Measurements from ENCODE around the gene RREB1.
A peak's percentile ranks its signal among the peaks of the same experiment; 100 is the strongest.

Gene RREB1

GRCh38 chr6:7127680-7128079, 19.9 kb downstream of the RREB1 start:
- DNase-seq: no peak

DNA sequence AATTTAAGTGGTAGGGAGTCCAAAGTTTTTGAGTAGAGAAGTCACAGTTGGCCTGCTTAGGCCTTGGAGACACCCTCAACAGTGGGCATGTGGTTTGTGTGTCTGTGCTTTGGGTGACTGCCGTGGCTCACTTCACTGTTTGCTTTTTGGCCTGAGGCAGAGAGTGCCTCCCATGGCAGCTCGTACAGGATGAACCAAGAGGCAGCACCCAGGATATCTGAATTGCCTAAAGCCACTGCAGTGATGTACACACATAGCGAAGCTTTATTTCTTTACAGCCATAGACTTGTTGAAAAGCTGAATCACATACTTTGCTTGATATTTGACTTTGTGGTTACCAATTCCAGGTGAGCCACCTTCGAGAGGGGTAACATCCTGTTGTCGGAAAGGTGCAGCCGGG, 21.6 kb downstream of the RREB1 start:
- no peak for DNase-seq

- DNase-seq: no peak
These were observed 22.2 kb downstream of the RREB1 start for GRCh38 chr6:7129784-7130569.

- DNase-seq: no peak
These were observed 23.6 kb downstream of the RREB1 start for GRCh38 chr6:7131390-7131789.

- DNase-seq: no peak
These were observed 24.8 kb downstream of the RREB1 start for GRCh38 chr6:7132398-7133035.

- DNase-seq: no peak
These were observed 27.4 kb downstream of the RREB1 start for GRCh38 chr6:7134999-7135745.

GRCh38 chr6:7135755-7136154, 28.0 kb downstream of the RREB1 start:
- no peak for DNase-seq

GRCh38 chr6:7136859-7137334, 29.1 kb downstream of the RREB1 start:
- DNase-seq: no peak

DNA sequence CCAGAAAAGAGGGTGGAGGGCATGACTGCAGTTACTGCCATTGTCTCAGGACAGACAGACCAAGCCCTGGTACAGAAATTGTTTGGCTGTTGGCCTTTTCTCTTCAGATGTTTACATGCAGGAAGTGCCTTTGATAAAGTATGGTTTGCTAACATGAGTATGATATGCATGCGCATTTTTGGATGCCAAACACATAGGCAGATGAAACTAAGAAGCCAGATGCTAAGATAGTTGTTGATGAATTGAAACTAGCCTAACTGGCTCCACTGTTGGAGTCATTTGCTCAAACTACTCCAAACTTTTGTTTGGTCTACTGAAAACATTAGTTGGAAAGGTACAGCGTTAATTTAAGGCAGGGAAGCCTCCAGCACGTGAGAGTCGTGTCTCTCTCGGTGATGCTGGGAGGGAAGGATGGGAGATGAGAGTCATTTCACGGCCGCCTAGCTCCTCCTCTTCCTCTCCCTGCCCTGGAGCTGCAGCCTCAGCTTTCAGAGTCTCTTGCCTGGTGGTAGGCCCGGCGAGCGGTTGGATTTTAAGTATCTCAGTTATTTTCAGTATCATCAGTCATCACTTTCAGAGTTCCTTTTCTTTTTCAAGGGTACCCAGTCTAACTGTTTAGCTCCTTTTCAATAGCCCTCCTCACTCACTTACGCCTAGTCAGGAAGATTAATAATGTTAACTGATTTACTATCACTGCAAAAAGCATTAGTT, 29.7 kb downstream of the RREB1 start:
- DNase-seq: peak; percentile 55

- no peak for DNase-seq
These were observed 30.3 kb downstream of the RREB1 start for GRCh38 chr6:7138046-7138531.

DNA sequence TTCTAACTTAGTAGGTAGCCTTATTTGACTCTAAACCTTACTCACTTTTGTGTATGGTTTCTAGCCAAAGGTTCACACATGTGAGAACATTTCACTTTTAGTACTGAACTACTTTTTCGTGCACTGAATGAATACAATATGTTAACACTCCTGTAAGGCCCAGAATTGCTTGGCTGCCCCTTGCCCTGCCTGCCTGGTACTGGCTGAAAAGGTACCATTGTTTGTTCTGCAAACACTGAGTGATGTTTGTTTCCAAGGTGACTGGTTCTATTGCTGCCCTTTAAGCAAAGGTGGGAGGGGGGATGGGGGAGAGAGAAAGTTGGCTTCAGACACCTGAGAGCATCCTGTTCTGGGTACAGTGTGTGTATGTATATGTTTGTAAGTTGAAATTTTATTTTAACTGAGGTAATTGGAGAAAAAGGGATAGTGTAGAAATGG, 31.2 kb downstream of the RREB1 start:
- DNase-seq: peak; percentile 46

GRCh38 chr6:7139835-7140470, 32.2 kb downstream of the RREB1 start:
- no peak for DNase-seq

DNA sequence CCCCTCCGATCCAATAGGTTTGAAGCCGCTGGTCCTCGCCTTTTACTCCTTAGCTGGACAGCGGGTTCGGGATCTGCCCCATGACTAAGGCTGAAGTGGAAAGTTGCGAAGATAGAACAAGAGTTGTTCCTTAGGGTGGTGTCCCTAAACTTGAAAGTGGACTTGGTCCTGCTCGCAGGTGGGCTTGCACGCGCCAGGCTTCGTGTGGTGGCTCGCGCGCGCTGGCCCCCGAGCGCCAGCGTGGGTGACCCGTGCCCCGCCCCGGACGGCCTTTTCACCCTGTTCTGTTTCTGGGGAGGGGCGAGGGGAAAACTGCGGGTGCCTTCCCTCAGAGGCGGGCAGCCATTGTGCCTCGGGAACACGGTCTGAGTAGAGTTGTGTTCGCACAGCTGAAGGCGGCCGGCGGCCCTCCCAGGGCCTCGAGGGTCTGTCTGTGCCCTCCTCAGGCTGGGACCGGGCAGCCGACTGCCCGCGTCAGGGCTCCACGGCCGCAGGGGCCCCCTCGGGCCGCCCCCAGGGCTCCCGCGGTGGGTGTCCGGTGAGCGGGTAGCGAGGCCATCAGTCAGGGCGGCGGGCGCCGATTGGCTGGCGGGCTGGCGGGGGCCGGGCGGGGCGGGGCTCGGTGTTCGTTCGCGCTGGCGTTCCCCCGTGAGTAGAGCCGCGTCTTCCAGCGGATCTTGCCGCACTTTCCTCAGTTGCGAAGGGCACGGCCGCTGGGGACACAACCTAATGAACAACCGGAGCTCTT, 33.0 kb downstream of the RREB1 start:
- peak; percentile 83 for DNase-seq

DNA sequence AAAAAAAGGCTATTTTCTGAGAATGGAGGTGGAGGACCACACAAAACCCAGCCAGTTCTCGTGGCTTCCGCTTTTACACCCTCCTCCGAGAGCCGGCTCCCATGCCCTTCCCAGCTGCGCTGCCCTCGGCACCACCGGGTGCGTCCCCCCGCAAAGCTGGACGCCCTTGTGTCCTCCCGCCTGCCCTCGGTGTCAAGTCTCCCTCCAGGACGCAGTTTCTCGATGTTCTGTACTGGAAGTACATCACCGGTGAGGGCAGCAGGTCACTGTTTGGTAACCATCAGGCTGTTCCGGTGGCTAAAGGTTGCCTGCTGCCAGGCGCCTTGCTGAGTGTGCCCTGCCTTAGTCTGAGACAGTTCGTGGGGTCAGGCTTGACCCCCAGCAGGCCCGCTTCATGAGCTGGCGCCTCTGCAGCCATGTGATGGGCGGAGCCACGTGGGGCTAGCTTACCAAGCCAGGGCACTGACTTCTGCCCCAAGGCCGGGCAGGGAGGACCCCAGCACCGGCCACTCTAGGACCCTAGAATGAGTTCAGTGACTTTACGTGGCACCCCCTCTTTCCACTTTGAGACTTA, 34.6 kb downstream of the RREB1 start:
- no peak for DNase-seq

GRCh38 chr6:7142918-7143475, 35.2 kb downstream of the RREB1 start:
- no peak for DNase-seq

DNA sequence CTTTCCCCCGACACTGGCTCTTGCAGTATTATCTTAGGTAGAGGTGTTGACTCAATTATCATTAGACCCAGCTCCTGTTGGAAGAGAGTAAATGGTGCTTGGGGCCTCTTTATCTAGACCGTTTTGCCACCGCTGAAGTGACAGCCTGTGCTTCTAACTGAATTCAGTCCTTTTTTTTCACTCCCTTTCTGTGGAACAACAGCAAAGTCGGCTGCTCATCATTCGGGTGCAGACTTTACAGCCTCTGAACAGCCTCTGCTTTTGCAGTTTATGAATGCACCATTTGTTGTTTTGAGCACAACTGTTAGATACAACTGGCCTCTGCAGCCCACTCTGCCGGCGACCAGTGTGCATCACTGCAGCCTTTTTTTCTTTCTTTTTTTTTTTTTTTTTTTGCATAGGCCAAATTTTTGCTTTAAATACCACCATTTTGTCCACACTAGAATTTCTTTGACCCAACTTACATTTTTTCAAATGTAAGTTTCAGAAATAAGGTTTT, 35.8 kb downstream of the RREB1 start:
- no peak for DNase-seq

DNA sequence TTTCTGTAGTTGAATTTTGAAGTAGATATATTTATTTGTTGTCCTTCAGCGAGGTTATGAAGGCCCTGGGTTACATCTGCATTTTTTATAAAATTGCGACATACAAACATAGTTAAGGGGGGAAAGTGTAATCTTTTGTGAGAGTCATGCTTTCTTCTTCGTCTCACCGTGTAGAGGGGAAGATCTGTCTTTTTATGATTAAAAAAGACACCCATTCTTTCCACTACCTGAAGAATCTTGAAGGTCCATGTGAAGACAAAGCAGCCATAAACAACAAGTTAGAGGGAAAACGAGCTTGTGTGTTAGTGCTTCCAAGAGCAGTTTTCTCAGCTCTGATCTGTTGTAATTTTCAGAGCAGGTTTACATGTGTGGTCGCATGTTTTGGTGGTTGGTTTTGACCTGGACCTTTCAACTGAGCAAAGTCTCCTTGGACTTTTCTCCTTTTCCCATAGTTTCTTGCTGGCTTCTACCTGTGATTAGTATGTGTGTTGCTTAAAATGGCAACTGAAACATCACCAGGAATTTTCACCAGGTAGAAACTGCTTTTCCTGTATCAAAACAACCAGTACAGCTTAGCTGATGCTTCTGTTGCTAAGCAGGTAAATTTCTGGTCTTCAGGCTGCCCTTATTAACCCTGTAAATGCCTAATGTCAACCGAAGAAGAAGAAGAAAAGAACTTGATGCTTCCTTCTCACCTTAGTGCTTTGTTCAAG, 37.3 kb downstream of the RREB1 start:
- no peak for DNase-seq

DNA sequence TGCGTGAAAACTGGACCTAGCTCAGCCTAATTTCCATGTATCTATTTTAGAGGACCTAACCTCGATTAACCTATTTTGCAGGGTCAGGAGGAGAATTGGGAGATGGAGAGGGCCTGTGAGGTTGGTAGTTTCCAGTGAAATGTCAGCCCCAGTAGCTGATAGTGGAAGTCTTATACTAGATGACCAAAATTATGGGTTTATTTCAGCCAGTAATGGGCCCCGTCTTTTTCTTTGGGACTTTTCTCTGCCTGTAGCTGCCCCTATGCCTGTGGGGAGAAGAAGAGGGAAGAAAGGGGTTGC, 37.8 kb downstream of the RREB1 start:
- no peak for DNase-seq

GRCh38 chr6:7145885-7146828, 38.4 kb downstream of the RREB1 start:
- no peak for DNase-seq
